ENCODE measurements around the gene CTSH. TPM values are rescaled to one million over a fixed set of nuclear protein-coding genes. Genes with fewer than 3 reads are reported as not detected.
"Not testable (repeated sequence)": the region's sequence is repeated elsewhere in the genome, so short reads cannot be mapped to it uniquely, and the experiment has no call there.

The CTSH gene
- total RNA-seq, 2 experiments from 2014 or later: 11.2 to 15.1 TPM

DNA sequence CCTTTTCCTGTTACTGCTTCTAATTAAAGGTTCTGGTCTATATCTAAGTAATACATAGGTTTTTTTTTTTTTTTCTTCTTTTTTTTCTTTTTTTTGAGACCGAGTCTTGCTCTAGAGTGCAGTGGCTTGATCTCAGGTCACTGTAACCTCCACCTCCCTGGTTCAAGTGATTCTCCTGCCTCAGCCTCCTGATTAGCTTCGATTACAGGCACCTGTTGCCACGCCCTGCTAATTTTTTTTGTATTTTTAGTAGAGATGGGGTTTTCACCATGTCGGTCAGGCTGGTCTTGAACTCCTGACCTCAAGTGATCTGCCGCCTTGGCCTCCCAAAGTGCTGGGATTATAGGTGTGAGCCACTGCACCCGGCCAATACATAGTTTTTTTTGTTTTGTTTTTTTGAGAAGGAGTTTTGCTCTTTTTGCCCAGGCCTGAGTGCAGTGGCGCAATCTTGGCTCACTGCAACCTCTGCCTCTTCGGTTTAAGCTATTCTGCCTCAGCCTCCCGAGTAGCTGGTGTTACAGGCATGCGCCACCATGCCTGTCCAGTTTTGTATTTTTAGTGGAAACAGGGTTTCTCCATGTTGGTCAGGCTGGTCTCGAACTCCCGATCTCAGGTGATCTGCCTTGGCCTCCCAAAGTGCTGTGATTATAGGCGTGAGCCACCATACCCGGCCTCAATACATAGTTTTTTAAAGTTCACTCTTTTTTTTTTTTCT, 43.9 kb downstream of the CTSH start:
- H3K4me3 Mint-ChIP-seq; intact Hi-C loops (cut with DNase I, micrococcal nuclease); H3K27ac Mint-ChIP-seq; H3K4me1 Mint-ChIP-seq; H3K9me3 Mint-ChIP-seq (ENCODE audit: low read depth); DNase-seq; H3K27me3 Mint-ChIP-seq; ATAC-seq: not testable (repeated sequence)
- POLR2A ChIA-PET: interaction anchor here (0.8 kb wide), 1 partner anchor 9 kb away, joined by 3 read pairs; no protein-coding TSS in a partner anchor
- peaks cover 70% of the 10 kb centered on the region for H3K36me3 Mint-ChIP-seq (ENCODE audit: low read depth)
- CTCF ChIA-PET: interaction anchor here (0.7 to 1.9 kb wide), 2 partner anchors 21 to 149 kb away, joined by 4 to 6 read pairs; no protein-coding TSS in a partner anchor

DNA sequence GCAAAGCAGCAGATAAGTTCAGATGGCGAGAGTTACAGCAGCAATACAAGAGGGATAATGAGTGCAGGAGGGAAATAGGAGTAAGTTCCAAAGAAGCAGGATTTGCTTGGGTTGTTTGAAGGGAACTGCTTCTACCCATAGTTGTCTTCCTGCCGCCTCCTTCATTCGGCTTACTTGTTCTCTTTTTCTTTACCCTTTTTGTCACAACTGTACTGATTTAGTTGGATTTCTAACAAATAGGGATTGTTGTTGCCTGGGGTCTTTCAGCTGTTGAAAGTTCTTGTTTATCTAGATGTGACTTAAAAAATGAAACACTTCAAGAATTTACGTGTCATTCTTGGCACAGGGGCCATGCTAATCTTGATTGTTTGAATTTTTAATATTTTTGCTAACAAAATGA, 46.3 kb downstream of the CTSH start:
- intact Hi-C loops (cut with DNase I, micrococcal nuclease): no loop called here
- Mint-ChIP-seq H3K4me3 (no peak overlapping the region), H3K27ac (no peak overlapping the region), H3K9me3 (ENCODE audit: low read depth) (no peaks in the 10 kb centered on the region), H3K36me3 (ENCODE audit: low read depth) (peaks cover 71% of the 10 kb centered on the region), H3K4me1 (peaks cover 8% of the 10 kb centered on the region), H3K27me3 (no peaks in the 10 kb centered on the region)
- CTCF ChIA-PET: interaction anchor here (0.7 kb wide), 2 partner anchors 11 to 42 kb away, joined by 3 read pairs; no protein-coding TSS in a partner anchor
- POLR2A ChIA-PET: no interaction called here
- no peak for ATAC-seq
- DNase-seq: no peak

DNA sequence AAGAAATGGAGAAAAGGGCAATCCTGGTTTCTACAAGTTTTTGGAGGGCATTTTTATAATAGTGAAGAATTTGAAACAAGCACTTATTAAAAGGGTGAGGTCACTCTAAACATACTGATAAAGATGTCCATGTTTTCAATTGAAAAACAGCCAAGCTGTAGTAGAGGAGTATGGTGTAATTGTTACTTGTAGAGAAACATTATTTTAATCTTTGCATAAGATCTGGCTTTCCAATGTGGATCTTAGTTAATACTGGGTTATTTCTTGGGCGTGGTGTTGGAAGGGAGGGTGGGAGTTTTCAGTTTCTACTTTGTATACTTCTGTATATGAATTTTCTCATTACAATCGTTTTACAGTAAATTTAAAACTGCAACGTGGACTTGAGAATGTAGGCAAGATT, 49.4 kb downstream of the CTSH start:
- H3K4me1 Mint-ChIP-seq: peaks cover 25% of the 10 kb centered on the region
- no peak for ATAC-seq
- peaks cover 74% of the 10 kb centered on the region for H3K36me3 Mint-ChIP-seq (ENCODE audit: low read depth)
- POLR2A ChIA-PET: interaction anchor here (0.7 kb wide), 1 partner anchor 47 kb away, joined by 3 read pairs; no protein-coding TSS in a partner anchor
- no peak for DNase-seq
- intact Hi-C loops (cut with DNase I, micrococcal nuclease): no loop called here
- CTCF ChIA-PET: no interaction called here
- H3K27ac Mint-ChIP-seq: peak overlapping the region; percentile 42
- no peaks in the 10 kb centered on the region for H3K9me3 Mint-ChIP-seq (ENCODE audit: low read depth)
- no peaks in the 10 kb centered on the region for H3K27me3 Mint-ChIP-seq
- H3K4me3 Mint-ChIP-seq: no peak overlapping the region

DNA sequence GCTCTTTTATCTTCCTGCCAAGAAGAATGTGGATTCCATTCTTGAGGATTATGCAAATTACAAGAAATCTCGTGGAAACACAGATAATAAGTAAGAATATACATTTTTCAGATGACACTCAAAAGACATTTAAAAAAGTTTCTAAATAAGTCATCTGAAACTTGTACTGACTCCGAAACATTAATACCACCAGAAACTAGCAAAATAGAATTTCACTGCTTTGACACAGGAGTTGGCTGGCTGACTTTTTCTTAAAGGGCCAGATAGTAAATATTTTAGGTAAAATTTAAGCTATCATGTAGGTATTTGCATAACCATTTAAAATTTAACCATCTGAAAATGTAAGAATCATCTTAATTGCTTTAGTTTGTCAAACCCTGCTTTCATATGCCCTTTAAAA, 51.3 kb downstream of the CTSH start:
- H3K4me3 Mint-ChIP-seq: no peak overlapping the region
- DNase-seq: no peak
- H3K27ac Mint-ChIP-seq: no peak overlapping the region
- ChIA-PET POLR2A (no interaction called here), CTCF (interaction anchor here (0.7 to 1.3 kb wide), 3 partner anchors 10 to 17 kb away, joined by 4 read pairs; no protein-coding TSS in a partner anchor)
- intact Hi-C loops (cut with DNase I, micrococcal nuclease): no loop called here
- no peaks in the 10 kb centered on the region for H3K27me3 Mint-ChIP-seq
- no peaks in the 10 kb centered on the region for H3K9me3 Mint-ChIP-seq (ENCODE audit: low read depth)
- peaks cover 69% of the 10 kb centered on the region for H3K36me3 Mint-ChIP-seq (ENCODE audit: low read depth)
- H3K4me1 Mint-ChIP-seq: peaks cover 25% of the 10 kb centered on the region
- peak; percentile 33 for ATAC-seq

DNA sequence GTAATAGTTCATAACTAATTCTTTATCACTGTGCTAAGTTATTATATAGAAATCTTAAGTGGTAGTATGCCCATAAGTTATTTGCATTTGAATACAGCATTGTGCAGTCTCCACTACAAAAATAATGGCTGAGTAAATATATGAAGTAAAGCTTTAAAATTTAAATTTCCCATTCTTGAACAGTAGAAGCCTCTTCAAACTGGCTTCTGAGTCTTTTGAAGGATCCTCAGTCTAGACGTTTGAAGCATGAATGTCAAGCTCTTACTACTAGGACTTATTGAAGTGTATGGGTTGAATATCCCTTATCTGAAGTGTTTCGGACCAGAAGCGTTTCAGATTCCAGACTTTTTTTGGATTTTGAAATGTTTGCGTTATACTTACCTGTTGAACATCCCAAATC, 55.8 kb downstream of the CTSH start:
- CTCF ChIA-PET: interaction anchor here (1.1 to 1.2 kb wide), 2 partner anchors 9 to 19 kb away, joined by 3 to 6 read pairs; no protein-coding TSS in a partner anchor
- intact Hi-C loops (cut with DNase I, micrococcal nuclease): no loop called here
- Mint-ChIP-seq H3K4me3 (no peak overlapping the region), H3K9me3 (ENCODE audit: low read depth) (no peaks in the 10 kb centered on the region), H3K27me3 (no peaks in the 10 kb centered on the region), H3K27ac (no peak overlapping the region), H3K4me1 (peaks cover 33% of the 10 kb centered on the region), H3K36me3 (ENCODE audit: low read depth) (peaks cover 70% of the 10 kb centered on the region)
- ATAC-seq: no peak
- POLR2A ChIA-PET: no interaction called here
- no peak for DNase-seq

DNA sequence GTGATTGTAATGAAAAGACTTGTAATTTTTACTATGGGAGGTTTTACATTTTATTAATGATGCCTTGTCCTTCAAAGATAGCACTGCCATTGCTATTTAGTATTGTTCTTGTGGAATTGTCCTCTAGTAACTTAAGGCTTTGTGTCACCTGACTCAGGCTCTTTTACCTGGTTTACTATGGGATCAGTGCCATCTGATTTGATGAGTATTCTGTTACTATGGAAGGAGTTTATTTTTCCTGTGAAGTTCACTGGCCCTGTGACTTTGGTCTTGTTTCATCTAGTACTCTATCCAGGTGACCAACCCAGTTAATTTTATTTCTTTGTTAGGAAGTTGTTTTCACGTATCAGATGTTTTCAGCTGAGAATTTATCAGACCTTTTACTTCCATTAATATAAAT, 63.2 kb downstream of the CTSH start:
- peak overlapping the region; percentile 25 for H3K27ac Mint-ChIP-seq
- peaks cover 60% of the 10 kb centered on the region for H3K36me3 Mint-ChIP-seq (ENCODE audit: low read depth)
- ATAC-seq (no peak), DNase-seq (no peak)
- ChIA-PET POLR2A (no interaction called here), CTCF (interaction anchor here (1.2 to 1.7 kb wide), 2 partner anchors 10 to 26 kb away, joined by 3 to 6 read pairs; no protein-coding TSS in a partner anchor)
- no peak overlapping the region for H3K4me3 Mint-ChIP-seq
- no peaks in the 10 kb centered on the region for H3K9me3 Mint-ChIP-seq (ENCODE audit: low read depth)
- H3K27me3 Mint-ChIP-seq: no peaks in the 10 kb centered on the region
- peaks cover 69% of the 10 kb centered on the region for H3K4me1 Mint-ChIP-seq
- intact Hi-C loops (cut with DNase I, micrococcal nuclease): no loop called here

DNA sequence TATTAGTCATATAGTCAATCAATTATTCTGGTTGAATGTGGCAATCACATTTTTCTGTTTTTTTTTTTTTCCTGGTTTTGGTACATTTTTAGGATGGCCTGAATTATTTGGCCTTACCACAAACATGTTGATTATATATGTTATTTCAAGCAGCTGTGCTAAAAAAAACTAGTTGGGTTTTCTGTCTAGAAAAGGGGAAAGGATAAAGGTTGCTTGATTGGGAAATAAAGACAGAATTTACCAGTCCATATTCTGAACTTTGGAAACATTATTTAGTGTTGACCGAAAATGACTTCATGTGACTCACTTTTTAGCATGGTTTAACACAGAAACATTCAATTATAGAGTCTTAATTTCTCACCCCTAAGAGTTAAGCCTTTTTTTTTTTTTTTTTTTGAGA, 64.0 kb downstream of the CTSH start:
- DNase-seq: no peak
- peaks cover 56% of the 10 kb centered on the region for H3K36me3 Mint-ChIP-seq (ENCODE audit: low read depth)
- ATAC-seq: no peak
- peaks cover 75% of the 10 kb centered on the region for H3K4me1 Mint-ChIP-seq
- no peak overlapping the region for H3K4me3 Mint-ChIP-seq
- CTCF ChIA-PET: interaction anchor here (0.9 to 1.7 kb wide), 3 partner anchors 8 to 19 kb away, joined by 6 read pairs; no protein-coding TSS in a partner anchor
- no peaks in the 10 kb centered on the region for H3K27me3 Mint-ChIP-seq
- no peak overlapping the region for H3K27ac Mint-ChIP-seq
- intact Hi-C loops (cut with DNase I, micrococcal nuclease): no loop called here
- POLR2A ChIA-PET: interaction anchor here (1.0 kb wide), 1 partner anchor 19 kb away, joined by 3 read pairs; no protein-coding TSS in a partner anchor
- H3K9me3 Mint-ChIP-seq (ENCODE audit: low read depth): no peaks in the 10 kb centered on the region

DNA sequence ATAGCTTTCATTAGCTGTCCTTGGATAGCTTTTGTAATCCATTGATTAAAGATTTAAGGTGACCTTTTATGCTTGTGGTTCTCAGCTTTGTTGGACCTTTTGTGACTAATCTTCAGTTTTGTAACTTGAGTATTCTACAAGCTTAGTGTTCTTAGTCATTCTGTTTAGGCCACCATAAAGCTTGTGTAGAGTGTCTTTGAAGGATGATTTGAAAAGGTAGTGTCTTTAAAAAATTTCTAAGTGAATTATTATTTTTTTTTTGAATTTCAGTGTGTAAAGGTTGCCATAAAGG, 64.7 kb downstream of the CTSH start:
- H3K27ac Mint-ChIP-seq: peak overlapping the region; percentile 80
- no peaks in the 10 kb centered on the region for H3K27me3 Mint-ChIP-seq
- intact Hi-C loops (cut with DNase I, micrococcal nuclease): no loop called here
- no peak overlapping the region for H3K4me3 Mint-ChIP-seq
- DNase-seq (no peak), ATAC-seq (peak; percentile 48)
- CTCF ChIA-PET: interaction anchor here (0.7 to 1.5 kb wide), 6 partner anchors 9 to 32 kb away, joined by 3 to 6 read pairs (median 5); no protein-coding TSS in a partner anchor
- peaks cover 53% of the 10 kb centered on the region for H3K36me3 Mint-ChIP-seq (ENCODE audit: low read depth)
- POLR2A ChIA-PET: interaction anchor here (0.5 to 1.0 kb wide), 3 partner anchors 19 to 28 kb away, joined by 3 to 5 read pairs (median 4); no protein-coding TSS in a partner anchor
- peaks cover 76% of the 10 kb centered on the region for H3K4me1 Mint-ChIP-seq
- no peaks in the 10 kb centered on the region for H3K9me3 Mint-ChIP-seq (ENCODE audit: low read depth)

DNA sequence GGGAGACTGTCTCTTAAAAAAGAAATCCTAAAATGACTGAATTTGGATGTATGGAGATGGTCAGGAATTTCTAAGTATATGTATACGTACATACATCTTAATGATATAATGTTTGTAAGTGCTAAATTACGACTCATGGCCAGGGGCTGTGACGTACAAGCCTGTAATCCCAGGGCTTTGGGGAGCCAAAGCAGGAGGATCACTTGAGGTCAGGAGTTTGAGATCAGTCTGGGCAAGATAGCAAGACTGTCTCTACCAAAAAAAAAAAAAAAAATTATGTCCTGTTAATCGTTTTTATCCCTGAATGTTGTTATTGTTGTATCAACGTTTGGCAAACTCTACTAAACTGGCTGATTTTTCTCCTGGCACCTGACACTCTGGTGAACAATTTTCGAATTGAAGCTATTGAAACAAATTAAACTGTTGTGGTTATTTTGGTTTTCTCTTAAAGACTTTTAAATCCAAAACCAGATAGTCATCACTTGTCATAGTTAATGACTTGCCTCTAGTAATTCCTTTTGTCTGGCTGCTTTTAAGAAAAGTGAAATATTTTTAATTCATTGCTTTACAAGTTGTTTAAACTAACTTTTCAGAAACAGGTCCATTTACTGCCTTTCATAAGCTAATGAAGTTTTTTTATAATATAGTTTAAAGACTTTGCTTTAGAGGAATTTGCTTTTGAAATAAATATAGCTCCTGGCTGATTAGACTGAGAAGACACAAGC, 65.2 kb downstream of the CTSH start:
- Mint-ChIP-seq H3K4me1 (peaks cover 76% of the 10 kb centered on the region), H3K27ac (peak overlapping the region; percentile 80), H3K27me3 (no peaks in the 10 kb centered on the region), H3K4me3 (peak overlapping the region; percentile 12), H3K9me3 (ENCODE audit: low read depth) (no peaks in the 10 kb centered on the region), H3K36me3 (ENCODE audit: low read depth) (peaks cover 53% of the 10 kb centered on the region)
- ChIA-PET CTCF (interaction anchor here (0.7 to 1.5 kb wide), 6 partner anchors 9 to 32 kb away, joined by 3 to 6 read pairs (median 5); no protein-coding TSS in a partner anchor), POLR2A (interaction anchor here (0.5 to 1.0 kb wide), 4 partner anchors 17 to 27 kb away, joined by 3 to 11 read pairs (median 4); no protein-coding TSS in a partner anchor)
- ATAC-seq (peak; percentile 34), DNase-seq (no peak)
- intact Hi-C loops (cut with DNase I, micrococcal nuclease): loop anchor here in 1 of 2 experiments (10.0 kb wide), 2 partner anchors 1085 to 1275 kb away; partner anchors contain the start of gene FAH

DNA sequence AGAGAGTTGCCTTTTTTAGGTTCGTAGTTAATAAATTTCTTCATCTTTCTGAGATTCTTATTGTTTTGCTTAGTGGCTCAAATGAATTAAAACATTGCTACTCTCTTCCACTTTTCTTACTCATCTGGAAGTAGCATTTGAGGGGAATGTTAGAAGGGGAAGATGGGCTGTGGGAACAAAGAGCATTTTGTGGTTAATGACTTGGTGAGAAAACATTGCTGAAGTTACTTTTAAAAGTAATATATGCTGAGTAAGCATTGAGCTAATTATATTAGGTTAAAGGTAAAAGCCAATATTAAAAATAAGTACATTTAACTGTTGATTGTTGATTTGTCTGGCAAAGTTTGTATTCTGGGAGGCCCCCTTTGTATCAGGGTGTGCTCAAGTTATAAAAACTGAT, 66.5 kb downstream of the CTSH start:
- CTCF ChIA-PET: interaction anchor here (0.7 kb wide), 2 partner anchors 31 to 46 kb away, joined by 3 read pairs; no protein-coding TSS in a partner anchor
- Mint-ChIP-seq H3K4me3 (peak overlapping the region; percentile 47), H3K36me3 (ENCODE audit: low read depth) (peaks cover 55% of the 10 kb centered on the region)

DNA sequence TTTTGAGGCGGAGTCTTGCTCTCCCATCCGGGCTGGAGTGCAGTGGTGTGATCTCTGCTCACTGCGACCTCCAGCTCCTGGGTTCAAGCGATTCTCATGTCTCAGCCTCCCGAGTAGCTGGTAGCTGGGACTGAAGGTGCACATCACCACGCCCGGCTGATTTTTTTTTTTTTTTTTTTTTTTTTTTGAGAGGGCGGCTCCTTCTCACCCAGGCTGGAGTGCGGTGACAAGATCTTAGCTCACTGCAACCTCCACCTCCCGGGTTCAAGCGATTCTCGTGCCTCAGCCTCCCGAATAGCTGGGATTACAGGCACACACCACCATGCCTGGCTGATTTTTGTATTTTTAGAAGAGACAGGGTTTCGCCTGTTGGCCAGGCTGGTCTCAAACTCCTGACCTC, 67.9 kb downstream of the CTSH start:
- CTCF ChIA-PET: interaction anchor here (0.6 kb wide), 1 partner anchor 121 kb away, joined by 4 read pairs; no protein-coding TSS in a partner anchor
- H3K27me3 Mint-ChIP-seq: not testable (repeated sequence)
- intact Hi-C loops (cut with DNase I, micrococcal nuclease): loop anchor here in 1 of 2 experiments (2.0 to 10.0 kb wide), 3 partner anchors 20 to 1278 kb away; partner anchors contain the start of gene FAH

More for the DNA sequence above, 66.5 kb downstream of the CTSH start:
- intact Hi-C loops (cut with DNase I, micrococcal nuclease): loop anchor here in 1 of 2 experiments (10.0 kb wide), 2 partner anchors 1086 to 1276 kb away; partner anchors contain the start of gene FAH
- Mint-ChIP-seq H3K4me1 (peaks cover 72% of the 10 kb centered on the region), H3K27me3 (no peaks in the 10 kb centered on the region), H3K9me3 (ENCODE audit: low read depth) (no peaks in the 10 kb centered on the region), H3K27ac (peak overlapping the region; percentile 73)
- ATAC-seq: no peak
- no peak for DNase-seq
- POLR2A ChIA-PET: no interaction called here

More for the DNA sequence above, 67.9 kb downstream of the CTSH start:
- POLR2A ChIA-PET: interaction anchor here (0.7 kb wide), 1 partner anchor 973 kb away, joined by 6 read pairs; no protein-coding TSS in a partner anchor
- not testable (repeated sequence) for H3K9me3 Mint-ChIP-seq (ENCODE audit: low read depth); DNase-seq; H3K27ac Mint-ChIP-seq; ATAC-seq
- Mint-ChIP-seq H3K4me3 (peak overlapping the region; percentile 99), H3K36me3 (ENCODE audit: low read depth) (peaks cover 47% of the 10 kb centered on the region), H3K4me1 (peaks cover 67% of the 10 kb centered on the region)

Measured in activated CD4-positive, alpha-beta T cell treated with anti-CD3 and anti-CD28 coated beads for 36 hours (primary cell).